GM12892 (cell line): Measurements from ENCODE around the gene TMBIM1.
"Not testable (repeated sequence)": the region's sequence is repeated elsewhere in the genome, so short reads cannot be mapped to it uniquely, and the experiment has no call there.

Experiments used
- DNase-seq: peaks from one replicate; pipeline ENCODE4 v3.0.0; 2011; ENCODE audit not compliant: insufficient read length
- FAIRE-seq: peaks from 2 replicates; lab custom pipeline; 2011; peaks lifted over from hg19 to GRCh38; lab: Jason Lieb, UNC
- POLR2A ChIP-seq: IDR thresholded peaks from 2 replicates; pipeline ENCODE4 v1.6.1; 2011; ENCODE audit warnings: low read depth, low read length, control low read depth
- POLR2AphosphoS5 ChIP-seq: IDR thresholded peaks from 2 replicates; pipeline ENCODE4 v1.6.1; 2011; ENCODE audit warnings: low read depth, low read length, control low read depth
- TAF1 ChIP-seq: IDR thresholded peaks from 2 replicates; pipeline ENCODE4 v1.6.1; 2011; ENCODE audit warnings: low read depth, mild to moderate bottlenecking, control low read depth, low read length, borderline replicate concordance

The TMBIM1 gene

DNA sequence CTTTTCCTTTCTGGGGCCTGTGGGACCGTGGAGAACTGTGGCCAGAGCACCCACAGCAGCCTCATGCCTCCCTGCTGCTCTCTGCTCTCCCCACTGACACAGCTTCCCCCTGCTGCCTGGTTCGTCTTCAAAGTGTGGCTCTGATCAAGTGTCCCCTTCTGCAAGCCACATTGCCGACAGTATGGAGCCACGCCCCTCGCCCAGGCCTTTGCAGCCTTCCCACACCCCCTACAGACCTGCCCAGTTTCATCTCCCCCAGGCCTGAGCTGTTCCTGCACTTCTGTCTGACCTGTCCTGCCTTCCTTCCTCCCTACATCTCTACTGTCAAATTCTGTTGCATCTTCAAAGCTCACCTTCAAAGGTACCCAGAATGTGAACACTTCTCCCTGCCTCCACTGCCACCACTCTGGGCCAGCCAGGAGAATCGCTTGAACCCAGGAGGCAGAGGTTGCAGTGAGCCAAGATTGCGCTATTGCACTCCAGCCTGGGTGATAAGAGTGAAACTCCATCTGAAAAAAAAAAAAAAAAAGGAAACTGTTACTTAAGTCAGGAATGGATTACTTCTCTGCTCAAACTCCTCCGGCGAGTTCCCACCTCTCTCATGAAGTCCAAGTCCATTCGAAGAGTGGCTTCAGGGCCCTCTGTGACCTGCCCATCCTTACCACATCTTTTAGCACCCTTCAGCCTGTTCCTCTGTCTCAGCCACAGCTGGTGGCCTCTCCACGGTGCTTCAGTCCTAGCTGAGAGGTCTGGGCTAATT, 35.3 kb upstream of the TMBIM1 start:
- FAIRE-seq (no peak), DNase-seq (no peak)
- TF ChIP-seq TAF1 (no peak), POLR2A (no peak), POLR2AphosphoS5 (no peak)

DNA sequence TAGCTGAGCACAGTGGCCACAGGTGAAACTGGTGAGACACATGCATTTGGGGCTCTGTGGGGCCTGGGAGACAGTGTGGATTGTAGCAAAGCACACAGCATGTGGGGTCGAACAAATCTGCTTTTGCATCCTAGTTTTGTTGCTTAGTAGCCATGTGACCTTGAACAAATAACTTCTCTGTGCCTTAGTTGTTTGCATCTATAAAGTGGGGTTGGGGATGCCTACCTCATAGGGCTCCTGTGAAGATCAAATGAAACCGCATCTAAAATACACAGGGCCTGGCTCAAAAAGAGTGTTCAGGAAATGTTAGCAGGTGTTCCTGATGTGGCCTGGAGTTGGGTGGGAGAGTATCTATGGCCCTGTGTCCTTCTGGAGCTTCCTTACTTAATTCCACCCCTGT, 34.0 kb upstream of the TMBIM1 start:
- FAIRE-seq (no peak), DNase-seq (no peak)
- TF ChIP-seq POLR2AphosphoS5 (no peak), TAF1 (no peak), POLR2A (no peak)

DNA sequence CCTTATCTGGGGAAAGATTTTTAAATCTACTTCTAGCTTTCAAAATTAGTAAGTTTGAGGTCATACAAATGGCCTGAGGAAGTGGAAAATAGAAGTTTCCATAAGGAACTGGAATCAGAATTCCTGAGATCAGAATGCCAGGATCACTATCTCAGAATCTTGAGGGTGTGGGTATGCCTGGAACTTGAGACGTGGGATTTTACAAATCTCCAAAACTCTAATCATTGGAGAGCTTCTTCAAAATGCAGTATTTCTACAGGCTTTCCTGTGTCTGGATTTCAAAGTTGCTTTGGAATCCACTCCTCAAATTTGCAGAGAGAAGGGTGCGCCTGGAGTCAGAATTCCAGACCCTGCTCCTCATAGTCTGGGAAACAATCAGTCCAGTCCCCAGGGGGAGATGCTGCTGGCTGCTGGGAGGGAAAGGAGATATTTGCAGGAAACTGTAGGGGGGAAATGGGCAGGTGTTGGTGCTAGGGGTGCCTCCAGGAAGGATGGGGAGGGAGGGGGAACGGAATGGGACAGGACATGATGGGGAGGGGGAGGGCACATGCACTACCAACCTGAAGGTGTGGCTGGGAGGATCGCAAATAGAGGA, 33.4 kb upstream of the TMBIM1 start:
- TF ChIP-seq TAF1 (no peak), POLR2AphosphoS5 (no peak), POLR2A (no peak)
- FAIRE-seq (no peak), DNase-seq (no peak)

DNA sequence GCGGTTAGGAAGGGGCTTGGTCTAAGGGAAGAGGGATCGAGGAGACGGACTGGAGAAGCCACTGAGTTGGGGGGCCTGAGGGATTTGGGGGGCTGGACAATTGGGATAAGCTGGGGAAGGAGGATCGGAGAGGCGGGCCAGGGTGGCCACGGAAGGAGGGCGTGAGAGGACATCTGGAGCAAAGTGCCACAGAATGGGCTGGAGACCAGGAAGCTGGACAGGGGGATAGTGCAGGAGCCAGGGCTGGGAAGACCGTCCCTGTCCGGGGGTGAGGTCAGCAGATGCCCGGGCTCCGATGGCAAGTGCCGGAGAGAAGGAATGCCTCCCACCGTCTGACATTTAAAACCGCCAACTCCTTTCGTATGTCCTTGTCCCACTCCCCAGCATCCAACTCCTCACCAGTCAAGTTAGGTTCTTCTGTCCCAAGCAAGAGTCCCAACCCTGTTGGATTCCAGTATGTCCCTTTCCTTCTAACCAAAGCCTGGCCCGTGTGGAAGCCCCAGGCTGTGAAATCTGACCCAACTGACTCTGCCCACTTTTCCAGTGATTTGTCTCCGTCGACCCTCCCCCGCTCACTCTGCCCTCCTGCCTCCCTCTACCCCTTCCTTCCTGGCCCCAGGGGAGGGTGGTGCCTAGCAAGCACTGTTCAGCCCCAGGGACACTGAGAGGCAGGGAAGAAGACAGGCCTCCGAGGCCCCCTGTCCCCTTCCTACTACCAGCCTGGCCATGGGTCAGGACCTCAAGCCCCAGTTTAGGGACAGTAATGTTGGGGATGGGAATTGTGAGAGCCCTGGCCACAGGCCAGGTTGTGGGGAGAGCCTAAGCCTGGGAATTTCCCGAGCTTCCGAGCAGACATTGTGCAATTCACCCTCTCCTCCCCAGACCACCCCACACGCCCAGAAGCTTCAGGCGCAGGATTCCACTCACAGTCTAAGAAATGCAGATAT, 31.5 kb upstream of the TMBIM1 start:
- FAIRE-seq (peak; percentile 9), DNase-seq (no peak)
- TF ChIP-seq POLR2A (no peak), TAF1 (no peak), POLR2AphosphoS5 (no peak)

DNA sequence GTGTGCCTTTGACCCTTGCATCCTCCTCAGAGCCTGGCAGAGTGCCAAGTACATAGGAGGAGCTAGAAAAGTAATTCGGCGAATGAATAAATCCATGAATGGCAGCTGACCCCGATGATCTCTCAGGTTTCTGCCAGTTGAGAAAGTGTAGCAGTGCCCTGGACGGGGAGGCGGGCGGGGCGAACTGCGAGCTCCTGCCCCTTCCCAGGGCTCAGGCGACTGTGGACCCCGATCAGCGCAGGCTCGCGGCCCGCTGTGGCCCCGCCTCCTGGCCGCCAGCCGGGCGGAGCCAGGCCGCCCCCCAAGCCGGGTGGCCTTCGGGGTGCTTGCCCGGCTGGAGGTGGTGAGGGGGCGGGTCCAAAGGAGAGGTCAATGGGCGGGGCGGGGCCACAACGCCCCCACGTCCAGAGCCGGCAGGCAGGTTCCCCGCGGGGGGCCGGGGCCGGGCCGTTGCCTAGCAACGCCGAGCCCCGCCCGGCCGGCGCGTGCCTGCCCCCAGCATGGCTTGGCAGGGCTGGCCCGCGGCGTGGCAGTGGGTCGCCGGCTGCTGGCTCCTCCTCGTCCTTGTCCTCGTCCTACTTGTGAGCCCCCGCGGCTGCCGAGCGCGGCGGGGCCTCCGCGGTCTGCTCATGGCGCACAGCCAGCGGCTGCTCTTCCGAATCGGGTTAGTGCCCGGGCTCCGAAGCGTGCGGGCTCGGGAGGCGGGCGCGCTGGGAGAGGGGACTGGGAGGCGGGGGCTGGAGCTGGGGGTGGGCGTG, 30.6 kb upstream of the TMBIM1 start:
- peak; percentile 84 for FAIRE-seq

DNA sequence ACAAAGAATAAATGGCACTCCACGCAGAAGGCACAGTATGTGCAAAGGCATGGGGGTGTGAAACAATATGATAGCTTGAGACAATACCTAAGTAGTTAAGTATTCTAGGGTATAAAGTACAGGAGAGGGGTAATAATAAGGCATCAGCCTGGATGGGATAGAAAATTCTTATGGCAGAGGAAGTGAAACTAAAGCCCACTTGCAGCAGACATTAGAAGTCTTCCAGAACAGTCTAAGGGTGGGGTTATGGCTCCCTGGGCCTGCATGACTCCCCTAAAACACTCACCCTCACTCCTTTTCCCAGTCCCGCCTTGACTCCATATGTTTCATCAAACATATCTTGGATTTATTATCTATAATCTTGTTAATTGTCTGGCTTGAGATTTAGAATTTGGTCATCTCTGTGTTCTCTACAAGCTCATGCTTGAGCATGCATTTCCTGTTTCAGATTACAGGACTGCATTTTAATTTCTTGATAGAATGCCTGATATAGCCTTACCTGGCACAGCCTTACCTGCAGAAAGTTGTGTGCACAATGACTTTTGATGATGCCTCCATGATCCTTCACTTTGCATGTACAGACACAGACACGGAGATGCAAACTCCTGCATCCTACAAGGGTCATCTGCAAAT, 28.5 kb upstream of the TMBIM1 start:
- DNase-seq (no peak), FAIRE-seq (no peak)
- TF ChIP-seq POLR2AphosphoS5 (no peak), POLR2A (no peak), TAF1 (no peak)

More for the DNA sequence above, 30.6 kb upstream of the TMBIM1 start:
- TF ChIP-seq POLR2A: no peak
- TF ChIP-seq TAF1: no peak
- no peak for TF ChIP-seq POLR2AphosphoS5
- DNase-seq: peak; percentile 85

DNA sequence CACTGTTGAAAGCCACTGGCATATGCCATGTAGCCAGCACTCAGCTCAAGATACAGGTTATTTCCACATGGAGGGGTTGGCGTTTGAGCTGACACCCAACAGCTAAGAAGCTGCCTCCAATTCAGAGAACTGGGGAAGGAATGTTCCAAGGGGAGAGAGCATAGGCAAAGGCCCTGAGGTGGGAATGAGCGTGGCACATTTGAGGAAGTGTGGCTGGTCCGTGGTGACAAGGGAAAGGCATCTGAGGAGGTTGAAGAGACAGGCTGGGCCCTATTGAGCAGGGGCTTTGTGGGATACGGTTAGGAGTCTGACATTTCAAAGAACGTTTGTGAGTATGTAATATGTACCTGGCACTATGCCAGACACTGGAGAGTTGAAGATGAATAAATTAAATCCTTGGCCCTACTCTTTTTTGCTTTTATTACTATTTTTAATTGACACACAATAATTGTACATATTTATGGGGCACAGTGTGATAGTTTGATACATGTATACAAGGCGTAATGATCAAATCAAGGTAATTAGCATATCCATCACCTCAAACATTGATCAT, 27.6 kb upstream of the TMBIM1 start:
- no peak for TF ChIP-seq POLR2AphosphoS5
- TF ChIP-seq TAF1: no peak
- TF ChIP-seq POLR2A: no peak
- FAIRE-seq (no peak), DNase-seq (no peak)

DNA sequence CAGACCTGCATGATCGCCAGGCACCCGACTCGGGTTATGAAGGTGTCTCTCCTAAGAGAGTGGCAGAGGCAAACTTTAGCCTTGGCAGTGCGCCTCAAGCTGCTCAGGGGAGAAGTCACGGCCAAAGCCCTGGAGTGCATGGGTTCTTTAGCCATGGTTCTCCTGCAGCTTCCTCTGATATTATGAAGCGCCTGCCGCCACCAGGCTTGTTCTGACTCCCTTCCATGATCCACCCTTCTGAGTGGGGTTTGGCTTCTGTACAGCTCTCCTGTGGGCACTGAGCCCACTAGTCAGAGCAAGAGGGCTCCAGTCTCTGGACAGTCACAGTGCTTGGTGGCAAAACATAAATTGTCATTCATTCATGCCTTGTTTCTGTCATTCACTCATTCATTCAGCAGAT, 25.9 kb upstream of the TMBIM1 start:
- FAIRE-seq: no peak

DNA sequence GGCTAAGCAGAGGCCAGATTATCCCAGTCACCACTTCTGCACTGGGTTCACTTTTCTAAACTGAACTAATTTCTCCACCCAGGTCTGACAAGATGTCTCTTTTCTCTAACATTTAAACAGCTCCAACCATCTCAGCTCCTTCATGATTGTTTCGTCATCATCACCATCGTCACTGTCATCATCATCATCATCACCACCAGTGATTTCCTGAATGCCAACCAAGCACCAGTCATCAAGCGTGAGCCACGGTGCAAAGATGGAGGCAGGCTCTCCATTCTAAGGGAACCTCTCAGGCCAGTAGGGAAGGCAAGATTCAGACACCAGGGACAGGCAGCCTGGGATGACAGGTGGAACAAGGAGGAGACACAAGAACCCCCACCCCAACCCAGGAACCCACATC, 25.5 kb upstream of the TMBIM1 start:
- TF ChIP-seq TAF1 (no peak), POLR2AphosphoS5 (no peak), POLR2A (no peak)
- FAIRE-seq: no peak
- no peak for DNase-seq

More for the DNA sequence above, 25.9 kb upstream of the TMBIM1 start:
- DNase-seq: no peak
- no peak for TF ChIP-seq POLR2A
- TF ChIP-seq POLR2AphosphoS5: no peak
- no peak for TF ChIP-seq TAF1

DNA sequence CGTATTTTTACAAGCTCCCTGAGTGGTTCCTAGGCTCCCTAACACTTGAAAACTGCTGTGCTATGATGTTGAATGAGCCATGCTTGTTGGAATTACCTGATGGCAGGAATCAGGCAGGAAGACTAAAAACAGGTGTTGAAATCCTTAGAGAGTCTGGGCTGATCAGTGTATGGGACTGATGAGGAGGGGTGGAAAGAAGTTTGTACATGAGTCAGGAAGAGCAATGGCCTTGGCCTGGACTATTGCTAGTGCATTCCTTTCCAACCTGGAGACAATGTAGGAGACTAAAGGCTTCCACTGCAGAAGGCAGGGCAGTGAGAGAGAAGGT, 25.0 kb upstream of the TMBIM1 start:
- no peak for DNase-seq
- no peak for TF ChIP-seq POLR2AphosphoS5
- no peak for TF ChIP-seq TAF1
- no peak for TF ChIP-seq POLR2A
- FAIRE-seq: no peak

DNA sequence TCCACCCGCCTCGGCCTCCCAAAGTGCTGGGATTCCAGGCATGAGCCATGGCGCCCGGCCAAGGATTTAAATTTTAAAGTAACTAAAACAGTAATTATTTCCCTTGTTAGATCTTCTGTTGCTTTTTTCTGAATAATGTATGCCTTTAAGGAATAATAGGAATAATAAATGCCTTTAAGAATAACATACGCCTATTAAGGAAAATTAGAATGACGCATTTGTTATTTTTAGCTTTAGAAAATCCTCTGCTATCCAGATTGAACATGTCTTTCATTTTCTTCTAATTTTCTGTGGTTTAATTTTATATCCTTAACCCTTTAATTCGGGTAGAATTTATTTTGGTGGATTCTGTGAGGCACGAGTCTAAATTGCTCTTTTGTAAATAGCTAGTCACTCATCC, 23.1 kb upstream of the TMBIM1 start:
- DNase-seq (no peak), FAIRE-seq (no peak)
- no peak for TF ChIP-seq POLR2AphosphoS5
- no peak for TF ChIP-seq TAF1
- TF ChIP-seq POLR2A: no peak

DNA sequence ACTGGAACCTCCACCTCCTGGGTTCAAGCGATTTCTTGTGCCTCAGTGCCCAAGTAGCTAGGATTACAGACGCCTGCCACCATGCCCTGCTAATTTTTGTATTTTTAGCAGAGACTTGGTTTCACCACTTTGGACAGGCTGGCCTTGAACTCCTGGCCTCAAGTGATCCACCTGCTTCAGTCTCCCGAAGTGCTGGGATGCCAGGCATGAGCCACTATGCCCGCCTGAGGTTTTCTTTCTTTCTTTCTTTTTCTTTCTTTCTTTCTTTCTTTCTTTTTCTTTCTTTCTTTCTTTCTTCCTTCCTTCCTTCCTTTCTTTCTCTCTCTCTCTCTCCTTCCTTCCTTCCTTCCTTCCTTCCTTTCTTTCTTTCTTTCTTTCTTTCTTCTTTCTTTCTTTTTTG, 22.5 kb upstream of the TMBIM1 start:
- FAIRE-seq, DNase-seq: not testable (repeated sequence)
